Putamen (tissue), 1 donor: Measurements from ENCODE around the gene ATRX.
"Not testable (repeated sequence)": the region's sequence is repeated elsewhere in the genome, so short reads cannot be mapped to it uniquely, and the experiment has no call there.

Experiments used
- DNase-seq: peaks from one replicate; pipeline ENCODE4 v3.0.0-alpha.2; 2016; ENCODE audit warnings: low spot score

The ATRX gene

GRCh38 chrX:77621453-77621852 lies 164.6 kb downstream of the ATRX start:
- not testable (repeated sequence) for DNase-seq

- no peak for DNase-seq
Observed at GRCh38 chrX:77617206-77617605, 168.8 kb downstream of the ATRX start.

GRCh38 chrX:77603635-77604336 lies 182.2 kb downstream of the ATRX start:
- DNase-seq = no peak

GRCh38 chrX:77597511-77597910 lies 188.5 kb downstream of the ATRX start:
- DNase-seq = no peak

- no peak for DNase-seq
Observed at GRCh38 chrX:77597090-77597489, 188.9 kb downstream of the ATRX start.

- no peak for DNase-seq
Observed at GRCh38 chrX:77595848-77596247, 190.2 kb downstream of the ATRX start.

- no peak for DNase-seq
Observed at GRCh38 chrX:77572322-77572721, 213.7 kb downstream of the ATRX start.

- DNase-seq = no peak
Observed at GRCh38 chrX:77565278-77565677, 220.7 kb downstream of the ATRX start.

- no peak for DNase-seq
Observed at GRCh38 chrX:77564823-77565222, 221.2 kb downstream of the ATRX start.

GRCh38 chrX:77561372-77561771 lies 224.6 kb downstream of the ATRX start:
- DNase-seq = no peak

GRCh38 chrX:77556276-77556675 lies 229.7 kb downstream of the ATRX start:
- DNase-seq = no peak

- no peak for DNase-seq
Observed at GRCh38 chrX:77548751-77549150, 237.3 kb downstream of the ATRX start.

- DNase-seq = not testable (repeated sequence)
Observed at GRCh38 chrX:77539778-77540177, 246.2 kb downstream of the ATRX start.

GRCh38 chrX:77531261-77531660 lies 254.8 kb downstream of the ATRX start:
- DNase-seq = not testable (repeated sequence)

GRCh38 chrX:77528034-77528433 lies 258.0 kb downstream of the ATRX start:
- DNase-seq = no peak

GRCh38 chrX:77527233-77528001 lies 258.6 kb downstream of the ATRX start:
- no peak for DNase-seq

- DNase-seq = no peak
Observed at GRCh38 chrX:77519765-77520164, 266.3 kb downstream of the ATRX start.

GRCh38 chrX:77514177-77514576 lies 271.8 kb downstream of the ATRX start:
- DNase-seq = no peak

- no peak for DNase-seq
Observed at GRCh38 chrX:77510007-77510406, 276.0 kb downstream of the ATRX start.

- no peak for DNase-seq
Observed at GRCh38 chrX:77505227-77505626, 280.8 kb downstream of the ATRX start.

GRCh38 chrX:77502951-77503525 lies 283.0 kb downstream of the ATRX start:
- no peak for DNase-seq

GRCh38 chrX:77500164-77500563 lies 285.9 kb downstream of the ATRX start:
- not testable (repeated sequence) for DNase-seq
